Activated CD8-positive, alpha-beta memory T cell treated with anti-CD3 and anti-CD28 coated beads, Interleukin-2, amount 50 U/mL, for 1 hour (primary cell): ENCODE measurements around the gene TSPY9.
"Not testable (repeated sequence)": the region's sequence is repeated elsewhere in the genome, so short reads cannot be mapped to it uniquely, and the experiment has no call there.

Experiments used
- DNase-seq: peaks from one replicate; pipeline ENCODE4 v3.0.0-alpha.2; 2020; ENCODE audit errors: extremely low read depth

TSPY9 gene

DNA sequence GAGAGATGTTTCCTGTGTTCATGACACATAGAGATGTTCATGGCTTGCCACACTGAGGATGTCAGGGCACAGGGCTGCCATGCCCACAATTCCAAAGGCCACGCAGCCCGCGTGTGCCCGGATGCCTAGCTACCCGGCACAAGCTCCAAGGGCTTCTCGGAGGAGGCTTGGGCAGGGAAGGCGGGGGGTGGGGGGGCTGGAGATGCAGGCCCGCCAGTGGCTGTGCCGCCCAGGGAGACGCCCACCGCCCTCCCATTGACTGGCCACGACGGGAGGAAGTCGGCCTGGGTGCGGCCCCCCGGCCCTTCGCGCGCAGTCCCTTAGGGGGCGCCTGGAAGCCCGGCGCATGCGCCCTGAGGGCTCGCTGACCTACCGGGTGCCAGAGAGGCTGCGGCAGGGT, at the start of gene TSPY9:
TSPY9 (plus strand) TSS at position 301 of the 400 bp plus-strand sequence; CDS start at position 347, 46 bp downstream.
- not testable (repeated sequence) for DNase-seq

DNA sequence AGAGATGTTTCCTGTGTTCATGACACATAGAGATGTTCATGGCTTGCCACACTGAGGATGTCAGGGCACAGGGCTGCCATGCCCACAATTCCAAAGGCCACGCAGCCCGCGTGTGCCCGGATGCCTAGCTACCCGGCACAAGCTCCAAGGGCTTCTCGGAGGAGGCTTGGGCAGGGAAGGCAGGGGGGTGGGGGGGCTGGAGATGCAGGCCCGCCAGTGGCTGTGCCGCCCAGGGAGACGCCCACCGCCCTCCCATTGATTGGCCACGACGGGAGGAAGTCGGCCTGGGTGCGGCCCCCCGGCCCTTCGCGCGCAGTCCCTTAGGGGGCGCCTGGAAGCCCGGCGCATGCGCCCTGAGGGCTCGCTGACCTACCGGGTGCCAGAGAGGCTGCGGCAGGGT, 20.4 kb upstream of the TSPY9 start, which contains the start of gene TSPY1:
TSPY1 (plus strand) TSS at position 301 of the 400 bp plus-strand sequence; CDS start at position 347, 46 bp downstream.
- not testable (repeated sequence) for DNase-seq

DNA sequence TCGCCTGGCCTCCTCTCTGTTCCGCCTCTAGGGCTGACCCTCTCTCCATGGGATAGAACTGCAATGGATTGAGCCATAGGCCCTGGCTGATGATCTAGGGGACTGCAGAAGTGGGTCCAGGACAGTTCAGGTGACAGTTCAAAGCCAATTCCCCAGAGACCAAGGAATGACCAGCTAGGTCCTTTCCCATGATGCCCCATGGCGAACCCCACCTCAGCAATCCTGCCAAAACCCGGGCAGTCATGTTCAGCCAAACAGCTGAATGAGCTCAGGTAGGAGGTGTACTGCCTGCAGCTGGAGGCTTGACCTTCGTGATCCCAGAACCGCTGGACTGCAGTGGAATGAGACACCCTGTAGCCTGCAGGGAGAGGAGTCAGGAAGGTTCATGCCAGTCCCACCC, 17.3 kb downstream of the TSPY9 start:
- not testable (repeated sequence) for DNase-seq

DNA sequence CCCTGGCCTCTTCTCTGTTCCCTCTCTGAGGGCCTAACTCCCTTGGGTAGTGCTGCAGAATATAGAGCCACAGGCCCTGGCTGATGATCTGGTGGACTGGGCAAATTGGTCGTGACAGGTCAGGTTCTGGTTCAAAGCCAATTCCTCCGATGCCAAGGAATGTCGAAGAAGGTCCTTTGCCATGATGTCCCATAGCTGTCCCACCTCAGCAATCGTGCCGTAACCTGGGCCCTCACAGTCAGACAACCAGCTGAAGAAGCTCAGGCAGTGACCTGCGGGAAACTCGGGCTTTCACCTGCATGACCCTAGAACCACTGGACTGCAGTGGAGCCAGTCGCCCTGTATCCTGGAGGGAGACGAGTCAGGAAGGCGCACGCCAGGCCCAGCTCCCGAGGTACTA, 29.2 kb downstream of the TSPY9 start:
- not testable (repeated sequence) for DNase-seq

GRCh38 chrY:9527580-9527979, 40.5 kb downstream of the TSPY9 start, which contains the start of gene TSPY10:
Gene TSPY10, plus strand, starts transcription at chrY:9527880. Its CDS starts 46 bp downstream, at chrY:9527926.
- not testable (repeated sequence) for DNase-seq
